ENCODE results near the gene KIF13A.

Gene KIF13A

GRCh38 chr6:17817763-17818162, 169.7 kb downstream of the KIF13A start:
- Histone ChIP-seq H4K20me1 (ENCODE audit: insufficient read depth, low read length) (no peaks in the 10 kb centered on the region), H3F3A (ENCODE audit: insufficient read depth, low read length) (no peaks in the 10 kb centered on the region), H3K9ac (ENCODE audit: low read length) (no peak overlapping the region), H3K79me2 (ENCODE audit: low read length) (no peaks in the 10 kb centered on the region), H3K36me3 (replicated peaks; ENCODE audit: insufficient read depth, low read length) (no peaks in the 10 kb centered on the region), H3K27ac (ENCODE audit: low read length) (no peak overlapping the region), H3K4me1 (ENCODE audit: low read length) (no peaks in the 10 kb centered on the region), H3K27me3 (replicated peaks; ENCODE audit: insufficient read depth, low read length) (no peaks in the 10 kb centered on the region), H3K4me2 (ENCODE audit: low read depth, low read length) (no peak overlapping the region), H3K9me2 (replicated peaks; ENCODE audit: insufficient read depth, low read length) (no peaks in the 10 kb centered on the region), H2AFZ (ENCODE audit: low read length) (no peak overlapping the region), H3K9me3 (replicated peaks; ENCODE audit: insufficient read depth, low read length) (no peaks in the 10 kb centered on the region), H3K4me3 (ENCODE audit: low read length) (no peak overlapping the region)
- DNase-seq: no peak
- no peak for TF ChIP-seq EZH2phosphoT487 (IDR thresholded peaks at IDR 0.05; ENCODE audit: low read length)
- TF ChIP-seq EZH2 (optimal IDR thresholded peaks at IDR 0.05; ENCODE audit: low read depth, low read length): no peak
- no peak for TF ChIP-seq CTCF (IDR thresholded peaks at IDR 0.05; ENCODE audit: low read length)

GRCh38 chr6:17816921-17817611, 170.4 kb downstream of the KIF13A start:
- H2AFZ ChIP-seq (ENCODE audit: low read length): no peak overlapping the region
- no peak overlapping the region for H3K27ac ChIP-seq (ENCODE audit: low read length)
- H3K4me2 ChIP-seq (ENCODE audit: low read depth, low read length): no peak overlapping the region
- H3K9me3 ChIP-seq (replicated peaks; ENCODE audit: insufficient read depth, low read length): no peaks in the 10 kb centered on the region
- no peaks in the 10 kb centered on the region for H3K4me1 ChIP-seq (ENCODE audit: low read length)
- no peaks in the 10 kb centered on the region for H3K27me3 ChIP-seq (replicated peaks; ENCODE audit: insufficient read depth, low read length)
- H3K36me3 ChIP-seq (replicated peaks; ENCODE audit: insufficient read depth, low read length): no peaks in the 10 kb centered on the region
- H3K79me2 ChIP-seq (ENCODE audit: low read length): no peaks in the 10 kb centered on the region
- no peak overlapping the region for H3K9ac ChIP-seq (ENCODE audit: low read length)
- H4K20me1 ChIP-seq (ENCODE audit: insufficient read depth, low read length): no peaks in the 10 kb centered on the region
- H3K4me3 ChIP-seq (ENCODE audit: low read length): no peak overlapping the region
- H3F3A ChIP-seq (ENCODE audit: insufficient read depth, low read length): no peaks in the 10 kb centered on the region
- TF ChIP-seq EZH2phosphoT487 (IDR thresholded peaks at IDR 0.05; ENCODE audit: low read length): no peak
- no peak for TF ChIP-seq CTCF (IDR thresholded peaks at IDR 0.05; ENCODE audit: low read length)
- TF ChIP-seq EZH2 (optimal IDR thresholded peaks at IDR 0.05; ENCODE audit: low read depth, low read length): no peak
- DNase-seq: no peak
- no peaks in the 10 kb centered on the region for H3K9me2 ChIP-seq (replicated peaks; ENCODE audit: insufficient read depth, low read length)

- TF ChIP-seq EZH2 (optimal IDR thresholded peaks at IDR 0.05; ENCODE audit: low read depth, low read length): no peak
- TF ChIP-seq EZH2phosphoT487 (IDR thresholded peaks at IDR 0.05; ENCODE audit: low read length): no peak
- no peak for TF ChIP-seq CTCF (IDR thresholded peaks at IDR 0.05; ENCODE audit: low read length)
- H3K79me2 ChIP-seq (ENCODE audit: low read length): no peaks in the 10 kb centered on the region
- H3K9me3 ChIP-seq (replicated peaks; ENCODE audit: insufficient read depth, low read length): no peaks in the 10 kb centered on the region
- no peak overlapping the region for H3K4me2 ChIP-seq (ENCODE audit: low read depth, low read length)
- no peaks in the 10 kb centered on the region for H3K27me3 ChIP-seq (replicated peaks; ENCODE audit: insufficient read depth, low read length)
- H3F3A ChIP-seq (ENCODE audit: insufficient read depth, low read length): no peaks in the 10 kb centered on the region
- H3K4me1 ChIP-seq (ENCODE audit: low read length): no peaks in the 10 kb centered on the region
- H3K27ac ChIP-seq (ENCODE audit: low read length): no peak overlapping the region
- no peaks in the 10 kb centered on the region for H4K20me1 ChIP-seq (ENCODE audit: insufficient read depth, low read length)
- H3K9me2 ChIP-seq (replicated peaks; ENCODE audit: insufficient read depth, low read length): no peaks in the 10 kb centered on the region
- no peak for DNase-seq
- no peak overlapping the region for H3K4me3 ChIP-seq (ENCODE audit: low read length)
- no peak overlapping the region for H2AFZ ChIP-seq (ENCODE audit: low read length)
- H3K36me3 ChIP-seq (replicated peaks; ENCODE audit: insufficient read depth, low read length): no peaks in the 10 kb centered on the region
- H3K9ac ChIP-seq (ENCODE audit: low read length): no peak overlapping the region
Observed at GRCh38 chr6:17813542-17813941, 173.9 kb downstream of the KIF13A start.

Measured in MM.1S (cell line).